H1 (cell line): ENCODE measurements around the gene FUBP3. TPM values are rescaled to one million over a fixed set of nuclear protein-coding genes. Genes with fewer than 3 reads are reported as not detected.

Experiments
- CTCF ChIA-PET: fragments of 300-600 bp; sonication (Branson Sonifier 250); formaldehyde crosslinking; loops from one replicate; lab custom pipeline; 2021; ENCODE audit not compliant: partially characterized antibody; lab: Charles Lee
- POLR2A ChIA-PET: fragments of 300-600 bp; sonication (Branson Sonifier 250); formaldehyde crosslinking; loops from one replicate; lab custom pipeline; 2021; ENCODE audit warnings: inconsistent platforms; ENCODE audit not compliant: partially characterized antibody; lab: Charles Lee
- DNase-seq, 2 experiments: peaks; one replicate each; pipeline versions ENCODE4 v3.0.0 to v3.0.0-alpha.2; 2010 to 2022; ENCODE audit warnings: low spot score in 2 of 2, low read depth in 1 of 2, mixed read lengths in 1 of 2
- FAIRE-seq: peaks from 2 replicates; lab custom pipeline; 2011; peaks lifted over from hg19 to GRCh38; lab: Jason Lieb, UNC
- H2AFZ ChIP-seq: 2 replicates; pipeline ENCODE4 v1.8.1; 2012; ENCODE audit warnings: low read length, inconsistent platforms
- H2AK5ac ChIP-seq: 2 replicates; pipeline ENCODE4 v1.6.1; 2013; ENCODE audit warnings: low read depth, low read length
- H2BK120ac ChIP-seq: replicated peaks from 2 replicates; pipeline ENCODE3; 2013; ENCODE audit warnings: low read depth, low read length, inconsistent platforms
- H2BK12ac ChIP-seq: 2 replicates; pipeline ENCODE4 v1.6.1; 2013; ENCODE audit warnings: low read depth, low read length
- H2BK15ac ChIP-seq: 2 replicates; pipeline ENCODE4 v1.6.1; 2013; ENCODE audit warnings: low read length
- H2BK20ac ChIP-seq: 2 replicates; pipeline ENCODE4 v1.6.1; 2013; ENCODE audit warnings: low read length
- H2BK5ac ChIP-seq: 2 replicates; pipeline ENCODE4 v1.6.1; 2013; ENCODE audit warnings: low read depth, low read length
- H3K14ac ChIP-seq: 2 replicates; pipeline ENCODE4 v1.6.1; 2013; ENCODE audit warnings: inconsistent platforms; ENCODE audit not compliant: insufficient read length
- H3K18ac ChIP-seq: 2 replicates; pipeline ENCODE4 v1.6.1; 2013; ENCODE audit warnings: low read length; ENCODE audit errors: extremely low read depth
- H3K23ac ChIP-seq: 2 replicates; pipeline ENCODE4 v1.6.1; 2013; ENCODE audit warnings: inconsistent platforms; ENCODE audit not compliant: insufficient read length
- H3K23me2 ChIP-seq: 2 replicates; pipeline ENCODE4 v1.6.1; 2013; ENCODE audit warnings: low read depth, low read length
- H3K27ac ChIP-seq: 2 replicates; pipeline ENCODE4 v1.6.1; 2011; ENCODE audit warnings: low read depth, low read length, inconsistent platforms
- H3K27me3 ChIP-seq, 4 experiments: replicated peaks in 1 of 4; 1 replicate in 1 of 4; 2 replicates in 3 of 4; pipeline versions ENCODE4 v1.6.1 to v1.8.1; 2011 to 2013; ENCODE audit warnings: low read length in 3 of 4, mild to moderate bottlenecking in 3 of 4, inconsistent platforms in 2 of 4, mixed read lengths in 2 of 4, moderate library complexity in 1 of 4; ENCODE audit not compliant: control insufficient read depth in 3 of 4, insufficient read depth in 3 of 4; ENCODE audit errors: extremely low read depth in 1 of 4
- H3K36me3 ChIP-seq, 4 experiments: 2 replicates each; pipeline versions ENCODE4 v1.6.1 to v1.8.1; 2011 to 2013; ENCODE audit warnings: mild to moderate bottlenecking in 4 of 4, low read length in 3 of 4, moderate library complexity in 2 of 4, control low read depth in 1 of 4, inconsistent platforms in 1 of 4; ENCODE audit not compliant: insufficient read depth in 4 of 4, control insufficient read depth in 2 of 4
- H3K4ac ChIP-seq: replicated peaks from 2 replicates; pipeline ENCODE3; 2013; ENCODE audit warnings: low read length, low read depth, mixed read lengths, inconsistent platforms; ENCODE audit not compliant: insufficient read length
- H3K4me1 ChIP-seq, 4 experiments: replicated peaks in 1 of 4; 1 replicate in 1 of 4; 2 replicates in 3 of 4; pipeline versions ENCODE4 v1.6.1 to v1.8.1; 2011 to 2013; ENCODE audit warnings: low read length in 3 of 4, inconsistent platforms in 2 of 4, mixed read lengths in 1 of 4; ENCODE audit not compliant: insufficient read depth in 4 of 4, control insufficient read depth in 3 of 4
- H3K4me2 ChIP-seq, 2 experiments: 2 replicates each; pipeline versions ENCODE4 v1.6.1 to v1.8.1; 2011 to 2013; ENCODE audit warnings: low read depth in 2 of 2, low read length in 2 of 2, control low read depth in 1 of 2, inconsistent platforms in 1 of 2, mild to moderate bottlenecking in 1 of 2; ENCODE audit not compliant: insufficient read depth in 1 of 2
- H3K4me3 ChIP-seq, 4 experiments: fragments of 200-600, 300-600 bp in 1 of 4; sonication (generic), shearing (Covaris generic), sonication (Bioruptor Twin) in 1 of 4; 2 replicates each; pipeline versions ENCODE4 v1.5.1 to v1.8.1; 2011 to 2016; ENCODE audit warnings: low read length in 4 of 4, low read depth in 3 of 4, control low read depth in 2 of 4, inconsistent platforms in 2 of 4, mild to moderate bottlenecking in 2 of 4, mixed read lengths in 1 of 4, moderate library complexity in 1 of 4; ENCODE audit not compliant: insufficient read depth in 2 of 4; ENCODE audit errors: extremely low read depth in 1 of 4
- H3K56ac ChIP-seq: replicated peaks from 2 replicates; pipeline ENCODE3; 2013; ENCODE audit warnings: low read depth, mild to moderate bottlenecking, mixed read lengths, low read length, inconsistent platforms; ENCODE audit not compliant: insufficient read length
- H3K79me1 ChIP-seq: 2 replicates; pipeline ENCODE4 v1.6.1; 2013; ENCODE audit warnings: low read depth, low read length, control low read depth
- H3K79me2 ChIP-seq, 2 experiments: 2 replicates each; pipeline versions ENCODE4 v1.6.1 to v1.8.1; 2012 to 2013; ENCODE audit warnings: low read length in 2 of 2, mild to moderate bottlenecking in 2 of 2, inconsistent platforms in 1 of 2; ENCODE audit not compliant: insufficient read depth in 2 of 2, control insufficient read depth in 1 of 2
- H3K9ac ChIP-seq, 4 experiments: replicated peaks in 1 of 4; 1 replicate in 1 of 4; 2 replicates in 3 of 4; pipeline versions ENCODE4 v1.6.1 to v1.8.1; 2011 to 2013; ENCODE audit warnings: low read depth in 3 of 4, low read length in 3 of 4, control low read depth in 2 of 4, mild to moderate bottlenecking in 2 of 4, moderate library complexity in 2 of 4, inconsistent platforms in 1 of 4; ENCODE audit errors: extremely low read depth in 1 of 4
- H3K9me3 ChIP-seq, 2 experiments: 2 replicates each; pipeline versions ENCODE4 v1.6.1 to v1.8.1; 2012 to 2013; ENCODE audit warnings: mild to moderate bottlenecking in 2 of 2, moderate library complexity in 2 of 2, control low read depth in 1 of 2, inconsistent platforms in 1 of 2, low read depth in 1 of 2, low read length in 1 of 2, mixed read lengths in 1 of 2; ENCODE audit not compliant: insufficient read depth in 2 of 2
- H4K20me1 ChIP-seq, 2 experiments: replicated peaks in 1 of 2; 2 replicates each; pipeline versions ENCODE3 to v1.8.1; 2011 to 2013; ENCODE audit warnings: inconsistent platforms in 2 of 2, low read length in 2 of 2, mild to moderate bottlenecking in 1 of 2; ENCODE audit not compliant: insufficient read depth in 2 of 2, control insufficient read depth in 1 of 2
- H4K5ac ChIP-seq: 2 replicates; pipeline ENCODE4 v1.6.1; 2013; ENCODE audit warnings: low read length, low read depth, mixed read lengths, inconsistent platforms; ENCODE audit not compliant: insufficient read length
- H4K8ac ChIP-seq: 2 replicates; pipeline ENCODE4 v1.8.0; 2013; ENCODE audit warnings: mild to moderate bottlenecking, moderate library complexity, low read length, inconsistent platforms; ENCODE audit not compliant: insufficient read depth; ENCODE audit errors: extremely low read depth
- H4K91ac ChIP-seq: replicated peaks from 2 replicates; pipeline ENCODE3; 2013; ENCODE audit warnings: low read length, mixed read lengths, inconsistent platforms; ENCODE audit not compliant: insufficient read length
- ATF2 ChIP-seq: IDR thresholded peaks from 2 replicates; pipeline ENCODE4 v1.6.1; 2012; ENCODE audit warnings: low read length, inconsistent platforms
- EZH2 ChIP-seq: fragments of 200-600 bp; sonication (generic); IDR thresholded peaks from 2 replicates; pipeline ENCODE4 v1.7.1; 2012; ENCODE audit warnings: low read depth, mild to moderate bottlenecking, moderate library complexity, low read length, inconsistent platforms; ENCODE audit not compliant: severe bottlenecking
- GTF2F1 ChIP-seq: IDR thresholded peaks from 2 replicates; pipeline ENCODE4 v1.6.1; 2012; ENCODE audit warnings: low read depth, low read length, improper control_type of control experiment, borderline replicate concordance
- HDAC6 ChIP-seq: IDR thresholded peaks from one replicate; pipeline ENCODE4 v1.7.1; 2012; ENCODE audit warnings: low read depth, mild to moderate bottlenecking, inconsistent platforms, low read length, moderate library complexity
- JUND ChIP-seq: IDR thresholded peaks from 2 replicates; pipeline ENCODE4 v1.6.1; 2011; ENCODE audit warnings: mild to moderate bottlenecking, improper control_type of control experiment, low read length
- KDM1A ChIP-seq: fragments of 200-600, 300-600 bp; sonication (generic); IDR thresholded peaks from 2 replicates; pipeline ENCODE4 v1.7.1; 2016; ENCODE audit warnings: mild to moderate bottlenecking, low read length, borderline replicate concordance
- POLR2A ChIP-seq, 2 experiments: IDR thresholded peaks; 1 replicate in 1 of 2; 2 replicates in 1 of 2; pipeline ENCODE4 v1.6.1; 2011; ENCODE audit warnings: low read depth in 2 of 2, low read length in 2 of 2, mild to moderate bottlenecking in 2 of 2; ENCODE audit errors: control extremely low read depth in 1 of 2
- TCF12 ChIP-seq: IDR thresholded peaks from 2 replicates; pipeline ENCODE4 v1.6.1; 2011; ENCODE audit warnings: low read depth, mild to moderate bottlenecking, low read length
- WGBS, 2 experiments: shearing (Covaris generic) in 1 of 2; methylation state at CpG; one replicate each; pipeline versions ENCODE4 v1.1.6 to v1.1.7; 2013 to 2015; ENCODE audit warnings: low lambda C conversion rate in 2 of 2, mixed read lengths in 2 of 2, inconsistent platforms in 1 of 2, low coverage in 1 of 2, missing lambda C conversion rate in 1 of 2; ENCODE audit not compliant: insufficient replicate concordance in 2 of 2, insufficient coverage in 1 of 2, insufficient read length in 1 of 2; ENCODE audit errors: extremely low coverage in 1 of 2, missing lambda C conversion rate in 1 of 2; 5-methylcytosine and 5-hydroxymethylcytosine counted together
- polyA plus RNA-seq, 7 experiments: library from polyadenylated mRNA; depleted of rRNA in 3 of 7; stranded (reverse) in 5 of 7; unstranded in 2 of 7; fragments of >200 nt in 5 of 7; fragments of 200-250 nt in 2 of 7; gene quantifications; 1 replicate in 5 of 7; 2 replicates in 1 of 7; 4 replicates in 1 of 7; pipeline versions ENCODE4 v1.2.1 to v1.2.3, GENCODE V29; 2011 to 2013; ENCODE audit warnings: missing spikeins in 2 of 7, mixed read lengths in 2 of 7
- total RNA-seq: library from RNA; stranded (reverse); fragmentation: NEBNext Ultra II Directional; extraction: Animal tissue kit (Norgen Biotek cat#: 25700); gene quantifications from 2 replicates; pipeline ENCODE4 v1.2.1, GENCODE V29; 2021
- TF ChIP-seq, protein P1 (sequence below): IDR thresholded peaks from 2 replicates; pipeline ENCODE4 v1.6.1; 2011; ENCODE audit warnings: low read depth, mild to moderate bottlenecking, low read length; ENCODE audit not compliant: insufficient read depth

Gene FUBP3
- total and polyA plus RNA-seq, 2 of the 8 experiments (the other 6 are each of a cell fraction or from before 2014, with no cell fraction given), result 23.7 to 76.4 TPM

DNA sequence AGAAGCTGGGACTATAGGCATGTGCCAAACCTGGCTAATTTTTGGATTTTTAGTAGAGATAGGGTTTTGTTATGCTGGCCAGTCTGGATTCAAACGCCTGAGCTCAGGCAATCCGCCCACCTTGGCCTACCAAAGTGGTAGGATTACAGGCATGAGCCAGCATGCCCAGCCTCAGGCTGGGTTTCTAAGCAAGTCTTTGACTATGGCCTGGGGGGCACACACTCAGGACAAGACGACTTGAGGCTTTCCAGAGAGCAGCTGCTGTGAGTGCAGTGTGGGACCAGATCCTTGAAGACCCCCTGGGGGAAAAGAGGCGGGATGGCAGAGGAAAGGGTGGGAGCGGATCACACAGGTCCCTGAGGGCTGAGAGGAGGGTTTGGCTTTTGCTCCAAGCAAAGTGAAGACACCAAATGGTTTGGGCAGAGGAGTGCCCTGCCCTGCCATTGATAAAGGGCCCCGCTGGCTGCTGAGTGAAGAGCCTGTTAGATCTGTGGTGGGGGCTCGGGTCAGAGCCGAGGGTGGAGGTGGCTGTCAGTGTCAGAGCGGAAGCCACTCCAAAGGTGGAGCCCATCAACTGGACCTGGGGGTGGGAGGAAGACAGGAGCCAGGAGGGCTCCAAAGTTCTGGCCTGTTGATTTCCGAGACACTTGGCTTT lies 46.8 kb upstream of the FUBP3 start:
- H3K23ac ChIP-seq, result no peak overlapping the region
- no peak overlapping the region for H3K9ac ChIP-seq
- no peak overlapping the region for H4K8ac ChIP-seq
- H3K23me2 ChIP-seq, result 0 out of 2 replicates have a peak, but pooled peaks cover 3% of the 10 kb centered on the region
- peaks cover 0 to 18% (median 9%) of the 10 kb centered on the region in 4 experiments; a peak in 3 of 7 replicates for H3K27me3 ChIP-seq
- no peak overlapping the region for H3K4ac ChIP-seq
- no peaks in the 10 kb centered on the region for H3K79me1 ChIP-seq
- H2BK120ac ChIP-seq, result no peak overlapping the region
- H4K5ac ChIP-seq, result no peak overlapping the region
- POLR2A ChIA-PET, result interaction anchor here (1.4 kb wide), 1 partner anchor 30 kb away, joined by 5 read pairs; no protein-coding TSS in a partner anchor
- H3K18ac ChIP-seq, result no peak overlapping the region; the same call in 1 of the 2 replicates
- H2BK15ac ChIP-seq, result peak overlapping the region; percentile 61; the same call in 1 of the 2 replicates
- no peaks in the 10 kb centered on the region for H3K79me2 ChIP-seq
- peak overlapping the region; percentile 75; the same call in 1 of the 2 replicates for H2AK5ac ChIP-seq
- H3K9me3 ChIP-seq, result no peaks in the 10 kb centered on the region
- H4K20me1 ChIP-seq, result no peaks in the 10 kb centered on the region
- H2AFZ ChIP-seq, result no peak overlapping the region
- DNase-seq, result no peak
- no peak overlapping the region for H2BK12ac ChIP-seq
- H2BK5ac ChIP-seq, result peak overlapping the region; percentile 39; the same call in 1 of the 2 replicates
- H3K56ac ChIP-seq, result no peak overlapping the region
- H3K4me1 ChIP-seq, result peaks cover 0 to 19% (median 9%) of the 10 kb centered on the region in 4 experiments; a peak in 6 of 7 replicates
- CTCF ChIA-PET, result interaction anchor here (1.1 kb wide), 1 partner anchor 46 kb away, joined by 3 read pairs; no protein-coding TSS in a partner anchor
- H3K4me2 ChIP-seq, result no peak overlapping the region
- no peak overlapping the region for H4K91ac ChIP-seq
- H3K27ac ChIP-seq, result no peak overlapping the region
- no peak for TF ChIP-seq GTF2F1
- no peak for TF ChIP-seq HDAC6
- no peak for TF ChIP-seq JUND
- TF ChIP-seq, protein P1, sequence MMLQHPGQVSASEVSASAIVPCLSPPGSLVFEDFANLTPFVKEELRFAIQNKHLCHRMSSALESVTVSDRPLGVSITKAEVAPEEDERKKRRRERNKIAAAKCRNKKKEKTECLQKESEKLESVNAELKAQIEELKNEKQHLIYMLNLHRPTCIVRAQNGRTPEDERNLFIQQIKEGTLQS, result no peak
- no peak for TF ChIP-seq POLR2A (IDR thresholded peaks at IDR 0.05; ENCODE audit: control extremely low read depth in 1 of 2, low read depth in 2 of 2, low read length in 2 of 2)
- TF ChIP-seq KDM1A, result no peak
- no peak for TF ChIP-seq EZH2
- TF ChIP-seq TCF12, result no peak
- TF ChIP-seq ATF2, result no peak
- WGBS, 2 experiments, result 80% methylated on average over 10 of the region's 10 CpGs; no CpG with 5 or more reads in 1 of the 2 experiments
- no peak overlapping the region for H2BK20ac ChIP-seq
- H3K14ac ChIP-seq, result no peak overlapping the region
- H3K36me3 ChIP-seq, result no peaks in the 10 kb centered on the region; a peak in 1 of 8 replicates
- no peak overlapping the region for H3K4me3 ChIP-seq
- FAIRE-seq, result no peak
